NB4 (cell line): ENCODE data around the gene FBXO7.

ENCODE experiments used
- DNase-seq: peaks from one replicate; pipeline ENCODE4 v3.0.0; 2010; ENCODE audit warnings: low read depth
- H3K4me3 ChIP-seq: one replicate; pipeline ENCODE4 v1.5.1; 2011; ENCODE audit warnings: mild to moderate bottlenecking, low read depth, low read length, moderate library complexity
- MYC ChIP-seq: IDR thresholded peaks from 2 replicates; pipeline ENCODE4 v1.6.1; 2011; ENCODE audit warnings: low read depth, low read length
- POLR2A ChIP-seq: IDR thresholded peaks from 2 replicates; pipeline ENCODE4 v1.6.1; 2011; ENCODE audit warnings: mild to moderate bottlenecking; ENCODE audit not compliant: insufficient read length; ENCODE audit errors: extremely low read depth
- TF ChIP-seq, protein P1 (sequence below): IDR thresholded peaks from one replicate; pipeline ENCODE4 v1.5.1; 2012; ENCODE audit warnings: low read depth, low read length
- TF ChIP-seq, protein P2 (sequence below): IDR thresholded peaks from 2 replicates; pipeline ENCODE4 v1.6.1; 2011; ENCODE audit warnings: low read depth, low read length

Gene FBXO7

DNA sequence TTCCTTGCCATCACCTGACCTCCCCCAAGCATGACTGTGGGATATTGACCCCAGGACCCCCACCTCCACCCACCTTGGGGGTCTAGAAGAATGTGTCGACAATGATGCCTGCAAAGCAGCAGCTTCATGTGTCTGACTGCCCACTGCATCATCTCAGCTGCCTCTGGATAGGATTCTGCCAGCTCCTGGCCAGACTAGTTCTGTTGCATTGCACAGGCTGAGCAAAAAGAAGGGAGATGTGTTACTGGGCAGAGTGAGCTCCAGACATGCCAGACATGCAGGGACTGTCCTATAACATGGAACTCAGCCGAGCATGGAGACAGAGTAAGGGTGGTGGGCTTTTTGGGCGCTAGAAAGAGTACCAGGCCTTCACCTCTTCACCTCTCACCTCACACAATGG, 36.7 kb downstream of the FBXO7 start:
- DNase-seq: no peak
- TF ChIP-seq, protein P1, sequence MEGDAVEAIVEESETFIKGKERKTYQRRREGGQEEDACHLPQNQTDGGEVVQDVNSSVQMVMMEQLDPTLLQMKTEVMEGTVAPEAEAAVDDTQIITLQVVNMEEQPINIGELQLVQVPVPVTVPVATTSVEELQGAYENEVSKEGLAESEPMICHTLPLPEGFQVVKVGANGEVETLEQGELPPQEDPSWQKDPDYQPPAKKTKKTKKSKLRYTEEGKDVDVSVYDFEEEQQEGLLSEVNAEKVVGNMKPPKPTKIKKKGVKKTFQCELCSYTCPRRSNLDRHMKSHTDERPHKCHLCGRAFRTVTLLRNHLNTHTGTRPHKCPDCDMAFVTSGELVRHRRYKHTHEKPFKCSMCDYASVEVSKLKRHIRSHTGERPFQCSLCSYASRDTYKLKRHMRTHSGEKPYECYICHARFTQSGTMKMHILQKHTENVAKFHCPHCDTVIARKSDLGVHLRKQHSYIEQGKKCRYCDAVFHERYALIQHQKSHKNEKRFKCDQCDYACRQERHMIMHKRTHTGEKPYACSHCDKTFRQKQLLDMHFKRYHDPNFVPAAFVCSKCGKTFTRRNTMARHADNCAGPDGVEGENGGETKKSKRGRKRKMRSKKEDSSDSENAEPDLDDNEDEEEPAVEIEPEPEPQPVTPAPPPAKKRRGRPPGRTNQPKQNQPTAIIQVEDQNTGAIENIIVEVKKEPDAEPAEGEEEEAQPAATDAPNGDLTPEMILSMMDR: no peak
- TF ChIP-seq, protein P2, sequence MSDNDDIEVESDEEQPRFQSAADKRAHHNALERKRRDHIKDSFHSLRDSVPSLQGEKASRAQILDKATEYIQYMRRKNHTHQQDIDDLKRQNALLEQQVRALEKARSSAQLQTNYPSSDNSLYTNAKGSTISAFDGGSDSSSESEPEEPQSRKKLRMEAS: no peak
- TF ChIP-seq MYC (no peak), POLR2A (no peak)
- no peak overlapping the region for H3K4me3 ChIP-seq

DNA sequence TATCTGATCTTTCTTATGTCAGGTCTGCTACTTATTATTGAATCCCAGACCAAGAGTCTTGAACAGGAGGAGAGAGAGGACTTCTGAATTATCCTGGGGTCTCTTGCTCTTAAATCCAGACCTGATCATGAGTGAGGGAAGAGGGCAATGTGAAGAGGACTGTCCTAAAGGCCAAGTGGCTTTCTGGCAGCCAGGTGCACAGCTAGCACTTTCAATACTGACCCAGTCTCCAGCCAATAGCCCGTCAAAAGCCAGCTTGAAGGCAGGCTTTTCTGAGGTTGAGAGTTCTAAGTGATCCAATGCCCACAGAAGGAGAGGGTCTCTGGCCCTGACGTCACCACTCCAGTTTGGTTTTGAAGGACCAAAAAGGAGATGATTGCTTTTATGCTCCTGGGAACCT, 37.2 kb downstream of the FBXO7 start:
- no peak overlapping the region for H3K4me3 ChIP-seq
- no peak for TF ChIP-seq MYC
- TF ChIP-seq, protein P1: no peak
- no peak for TF ChIP-seq POLR2A
- TF ChIP-seq, protein P2: no peak
- DNase-seq: no peak

DNA sequence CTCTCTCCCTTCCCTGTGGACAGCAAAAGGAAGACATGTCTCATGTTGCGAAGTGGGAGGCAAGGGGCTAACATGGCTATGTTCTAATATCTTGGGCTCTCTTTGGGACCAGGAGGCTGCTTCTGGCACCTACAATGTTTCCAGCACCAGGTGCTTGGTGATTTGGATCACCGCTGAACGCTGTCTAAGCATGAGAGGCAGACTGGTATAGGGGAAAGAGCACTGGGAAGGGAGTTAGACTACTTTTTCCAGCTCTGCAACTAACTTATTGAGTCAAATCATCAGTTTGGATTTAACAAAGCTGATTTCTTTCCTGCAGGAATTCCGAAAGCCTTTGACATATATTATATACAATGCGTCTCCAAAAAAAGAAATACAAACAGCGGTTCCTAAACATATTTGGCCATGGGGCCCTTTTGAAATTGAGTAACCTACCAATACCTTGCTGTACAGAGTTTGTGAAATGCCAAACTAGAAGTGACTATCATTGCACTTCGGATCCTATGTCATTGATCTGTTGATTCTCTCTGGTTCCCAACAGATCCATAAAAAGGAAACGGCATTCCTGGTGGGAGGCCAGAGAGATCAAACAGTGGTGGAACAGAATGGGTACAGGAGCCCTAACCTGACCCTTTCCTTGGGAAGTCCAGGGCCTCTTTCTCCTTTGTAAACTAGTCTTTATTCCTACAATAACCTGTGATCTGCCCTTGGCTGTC, 37.8 kb downstream of the FBXO7 start:
- no peak for DNase-seq
- TF ChIP-seq, protein P1: no peak
- TF ChIP-seq MYC (no peak), POLR2A (no peak)
- TF ChIP-seq, protein P2: no peak

DNA sequence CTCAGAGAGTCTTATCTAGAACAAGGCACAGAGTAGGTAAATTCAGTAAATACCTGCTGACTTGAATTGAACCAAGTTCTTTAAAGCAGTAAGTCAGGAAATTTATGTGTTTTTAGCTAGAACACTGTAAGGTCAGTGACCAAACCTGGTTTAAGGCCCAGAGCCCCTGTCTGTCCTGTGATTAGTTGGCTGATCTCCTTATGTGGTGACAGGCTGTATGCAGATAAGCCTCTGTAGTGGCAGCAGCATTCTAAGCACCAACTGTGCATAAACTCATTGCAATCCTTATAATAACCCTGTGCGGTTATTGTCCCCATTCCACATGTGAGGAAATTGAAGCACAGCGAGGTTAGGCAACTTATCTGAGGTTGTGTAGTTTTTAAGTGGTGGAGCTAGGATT, 40.5 kb downstream of the FBXO7 start:
- TF ChIP-seq MYC: no peak
- no peak overlapping the region for H3K4me3 ChIP-seq
- DNase-seq: no peak

More for the DNA sequence above, 37.8 kb downstream of the FBXO7 start:
- no peak overlapping the region for H3K4me3 ChIP-seq

DNA sequence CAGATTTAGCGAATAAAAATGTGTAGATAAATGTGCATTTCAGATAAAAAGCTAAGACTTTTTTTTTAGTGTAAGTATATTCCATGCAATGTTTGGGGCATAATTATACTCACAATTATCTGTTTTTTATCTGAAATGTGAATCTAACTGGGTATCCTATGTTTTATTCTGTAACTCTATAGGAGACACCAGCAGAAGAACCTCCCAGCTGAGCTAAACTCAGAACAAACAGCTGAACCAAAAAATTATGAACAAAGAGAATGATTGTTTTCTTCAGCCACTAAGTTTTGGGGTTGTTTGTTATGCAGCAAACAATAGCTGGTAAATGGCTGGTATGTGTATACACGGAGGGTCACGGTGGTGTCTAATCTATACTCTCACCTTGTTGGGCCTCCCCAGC, 42.9 kb downstream of the FBXO7 start:
- TF ChIP-seq, protein P2: no peak
- TF ChIP-seq POLR2A (no peak), MYC (no peak)
- TF ChIP-seq, protein P1: no peak
- H3K4me3 ChIP-seq: no peak overlapping the region
- DNase-seq: no peak

DNA sequence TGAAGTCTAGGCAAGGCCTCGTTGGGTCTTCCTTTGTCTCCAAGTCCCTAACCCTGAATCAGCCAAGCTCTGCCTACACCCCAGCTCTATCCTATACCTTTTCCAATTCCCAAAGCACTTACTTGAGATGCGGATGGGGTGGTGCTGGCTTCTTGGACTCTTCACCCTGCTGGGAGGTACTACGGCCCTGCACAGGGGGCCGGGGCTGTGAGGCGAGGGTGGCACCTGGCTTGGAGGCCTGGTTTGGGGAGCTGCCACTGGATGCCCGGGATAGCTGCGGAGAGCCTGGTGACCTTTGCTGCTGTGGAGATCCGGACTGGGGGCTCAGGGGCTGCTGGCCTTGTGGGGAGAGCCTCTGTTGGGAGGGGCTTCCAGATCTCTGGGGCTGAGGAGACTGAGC, 43.3 kb downstream of the FBXO7 start:
- DNase-seq: no peak
- no peak for TF ChIP-seq POLR2A
- no peak overlapping the region for H3K4me3 ChIP-seq

DNA sequence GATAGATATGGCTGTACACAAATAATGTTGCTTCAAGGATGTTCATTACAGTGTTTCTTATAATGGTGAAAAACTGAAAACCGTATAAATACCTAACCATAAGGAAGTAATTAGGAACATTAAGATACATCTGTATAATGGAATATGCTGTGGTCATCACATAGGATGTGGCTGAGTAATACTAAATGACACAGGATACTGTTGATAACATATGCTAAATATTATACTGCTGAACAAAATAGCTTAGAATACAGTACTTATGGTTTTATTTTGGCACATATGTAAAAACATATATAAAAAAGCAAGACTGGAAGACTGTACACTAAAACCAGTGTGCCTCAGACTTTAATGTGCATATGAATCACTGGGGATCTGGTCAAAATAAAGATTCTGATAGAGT, 43.8 kb downstream of the FBXO7 start:
- TF ChIP-seq, protein P2: no peak
- TF ChIP-seq POLR2A (no peak), MYC (no peak)
- TF ChIP-seq, protein P1: no peak
- no peak for DNase-seq
- H3K4me3 ChIP-seq: no peak overlapping the region
